Neural crest cell (in vitro differentiated cells): ENCODE results near the gene KSR2. TPM values are rescaled to one million over a fixed set of nuclear protein-coding genes. Genes with fewer than 3 reads are reported as not detected.

Experiments
- DNase-seq: peaks from one replicate; pipeline ENCODE4 v3.0.0; 2021; ENCODE audit warnings: low read depth, mixed read lengths, low spot score
- H3K27ac Mint-ChIP-seq: one replicate; pipeline ENCODE4 v1.8.0; 2021; ENCODE audit warnings: mild to moderate bottlenecking, mixed read lengths; ENCODE audit not compliant: unreplicated experiment
- H3K27me3 Mint-ChIP-seq: 2 replicates; pipeline ENCODE4 v1.8.0; 2021; ENCODE audit warnings: low read depth, mild to moderate bottlenecking, mixed read lengths
- H3K36me3 Mint-ChIP-seq: 2 replicates; pipeline ENCODE4 v1.8.0; 2021; ENCODE audit warnings: low read depth, mild to moderate bottlenecking, mixed read lengths
- H3K4me1 Mint-ChIP-seq: 2 replicates; pipeline ENCODE4 v1.8.0; 2021; ENCODE audit warnings: mixed read lengths
- H3K4me3 Mint-ChIP-seq: one replicate; pipeline ENCODE4 v1.8.0; 2021; ENCODE audit warnings: mild to moderate bottlenecking, mixed read lengths
- H3K9me3 Mint-ChIP-seq: 2 replicates; pipeline ENCODE4 v1.8.0; 2021; ENCODE audit warnings: mixed read lengths
- CTCF ChIP-seq: fragments of 200-600 bp; sonication (generic); conservative IDR thresholded peaks from 2 replicates; pipeline ENCODE4 v1.5.0; 2021; ENCODE audit warnings: antibody characterized with exemption, mild to moderate bottlenecking
- total RNA-seq: library from RNA; stranded (reverse); gene quantifications from 2 replicates; pipeline ENCODE4 v1.2.1, GENCODE V29; 2021

Gene KSR2
- total RNA-seq, 1 donor from 2014 or later, result 0.33 TPM

- DNase-seq, result no peak
- Mint-ChIP-seq H3K27me3 (no peaks in the 10 kb centered on the region), H3K4me3 (no peak overlapping the region), H3K36me3 (no peaks in the 10 kb centered on the region), H3K9me3 (no peaks in the 10 kb centered on the region), H3K27ac (no peak overlapping the region), H3K4me1 (no peaks in the 10 kb centered on the region)
- no peak for TF ChIP-seq CTCF
These were observed 481.7 kb downstream of the KSR2 start for GRCh38 chr12:117486840-117487659.

GRCh38 chr12:117485984-117486839 is 482.6 kb downstream of the KSR2 start:
- Mint-ChIP-seq H3K27ac (no peak overlapping the region), H3K9me3 (no peaks in the 10 kb centered on the region), H3K27me3 (peaks cover 1% of the 10 kb centered on the region), H3K4me3 (no peak overlapping the region), H3K36me3 (no peaks in the 10 kb centered on the region), H3K4me1 (no peaks in the 10 kb centered on the region)
- no peak for DNase-seq
- TF ChIP-seq CTCF, result no peak

- TF ChIP-seq CTCF, result no peak
- Mint-ChIP-seq H3K9me3 (no peaks in the 10 kb centered on the region), H3K27ac (peak overlapping the region; percentile 23), H3K27me3 (peaks cover 4% of the 10 kb centered on the region), H3K4me3 (no peak overlapping the region), H3K36me3 (no peaks in the 10 kb centered on the region), H3K4me1 (no peaks in the 10 kb centered on the region)
- DNase-seq, result no peak
These were observed 483.9 kb downstream of the KSR2 start for GRCh38 chr12:117484901-117485300.

- no peak for TF ChIP-seq CTCF
- Mint-ChIP-seq H3K4me3 (no peak overlapping the region), H3K36me3 (no peaks in the 10 kb centered on the region), H3K4me1 (no peaks in the 10 kb centered on the region), H3K27me3 (peaks cover 4% of the 10 kb centered on the region), H3K9me3 (no peaks in the 10 kb centered on the region), H3K27ac (no peak overlapping the region)
- no peak for DNase-seq
These were observed 485.3 kb downstream of the KSR2 start for GRCh38 chr12:117483501-117483900.

- peaks cover 10% of the 10 kb centered on the region for H3K27me3 Mint-ChIP-seq
- no peak overlapping the region for H3K27ac Mint-ChIP-seq
- DNase-seq, result no peak
- H3K4me1 Mint-ChIP-seq, result no peaks in the 10 kb centered on the region
- H3K9me3 Mint-ChIP-seq, result no peaks in the 10 kb centered on the region
- no peaks in the 10 kb centered on the region for H3K36me3 Mint-ChIP-seq
- H3K4me3 Mint-ChIP-seq, result no peak overlapping the region
- no peak for TF ChIP-seq CTCF
These were observed 487.3 kb downstream of the KSR2 start for GRCh38 chr12:117481470-117481869.
